Neural progenitor cell (in vitro differentiated cells): Measurements from ENCODE around the gene FOLR2.

Experiments
- CTCF ChIP-seq: fragments of 200-600 bp; sonication (generic); IDR thresholded peaks from 2 replicates; pipeline ENCODE4 v1.5.1; 2017; ENCODE audit warnings: antibody characterized with exemption, mild to moderate bottlenecking
- EZH2 ChIP-seq: fragments of 200-600 bp; sonication (generic); IDR thresholded peaks from 2 replicates; pipeline ENCODE4 v1.6.1; 2017; ENCODE audit warnings: antibody characterized with exemption, mild to moderate bottlenecking, moderate library complexity
- EZH2phosphoT487 ChIP-seq: fragments of 200-600 bp; sonication (generic); IDR thresholded peaks from 2 replicates; pipeline ENCODE4 v1.6.1; 2017; ENCODE audit warnings: antibody characterized with exemption

GRCh38 chr11:72239849-72240460 lies 23.4 kb downstream of the FOLR2 start:
- TF ChIP-seq CTCF (no peak), EZH2phosphoT487 (peak; percentile 66), EZH2 (peak; percentile 87)
